DND-41 (cell line): ENCODE results near the gene ZNF497.

Source experiments
- EZH2 ChIP-seq: IDR thresholded peaks from 3 replicates; pipeline ENCODE4 v1.6.1; 2012; ENCODE audit warnings: borderline replicate concordance, low read depth, mild to moderate bottlenecking, moderate library complexity, low read length, inconsistent platforms; ENCODE audit not compliant: severe bottlenecking
- TF ChIP-seq, protein P1 (sequence below): IDR thresholded peaks from 2 replicates; pipeline ENCODE4 v1.5.1; 2012; ENCODE audit warnings: borderline replicate concordance, low read length, moderate library complexity, mild to moderate bottlenecking; ENCODE audit not compliant: poor library complexity, severe bottlenecking; ENCODE audit errors: extremely low read depth

- TF ChIP-seq, protein P1, sequence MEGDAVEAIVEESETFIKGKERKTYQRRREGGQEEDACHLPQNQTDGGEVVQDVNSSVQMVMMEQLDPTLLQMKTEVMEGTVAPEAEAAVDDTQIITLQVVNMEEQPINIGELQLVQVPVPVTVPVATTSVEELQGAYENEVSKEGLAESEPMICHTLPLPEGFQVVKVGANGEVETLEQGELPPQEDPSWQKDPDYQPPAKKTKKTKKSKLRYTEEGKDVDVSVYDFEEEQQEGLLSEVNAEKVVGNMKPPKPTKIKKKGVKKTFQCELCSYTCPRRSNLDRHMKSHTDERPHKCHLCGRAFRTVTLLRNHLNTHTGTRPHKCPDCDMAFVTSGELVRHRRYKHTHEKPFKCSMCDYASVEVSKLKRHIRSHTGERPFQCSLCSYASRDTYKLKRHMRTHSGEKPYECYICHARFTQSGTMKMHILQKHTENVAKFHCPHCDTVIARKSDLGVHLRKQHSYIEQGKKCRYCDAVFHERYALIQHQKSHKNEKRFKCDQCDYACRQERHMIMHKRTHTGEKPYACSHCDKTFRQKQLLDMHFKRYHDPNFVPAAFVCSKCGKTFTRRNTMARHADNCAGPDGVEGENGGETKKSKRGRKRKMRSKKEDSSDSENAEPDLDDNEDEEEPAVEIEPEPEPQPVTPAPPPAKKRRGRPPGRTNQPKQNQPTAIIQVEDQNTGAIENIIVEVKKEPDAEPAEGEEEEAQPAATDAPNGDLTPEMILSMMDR, result no peak
- no peak for TF ChIP-seq EZH2
Observed at GRCh38 chr19:58398087-58398486, 35.5 kb upstream of the ZNF497 start.
